Esophagus squamous epithelium (tissue), 4 donors: Measurements from ENCODE around the gene CHRNB4.

Source experiments
- CTCF ChIP-seq, 6 experiments: fragments of 450-650 bp in 4 of 6; fragments of 200-600 bp in 2 of 6; sonication (generic) in 2 of 6; IDR thresholded peaks; one replicate each; pipeline ENCODE4 v1.5.1; 2016 to 2019; ENCODE audit warnings: antibody characterized with exemption in 6 of 6, mild to moderate bottlenecking in 4 of 6, moderate library complexity in 4 of 6
- POLR2A ChIP-seq, 4 donors: fragments of 450-650 bp; IDR thresholded peaks; one replicate each; pipeline ENCODE4 v1.6.1; 2017; ENCODE audit warnings: antibody characterized with exemption in 4 of 4, mild to moderate bottlenecking in 4 of 4, moderate library complexity in 3 of 4

DNA sequence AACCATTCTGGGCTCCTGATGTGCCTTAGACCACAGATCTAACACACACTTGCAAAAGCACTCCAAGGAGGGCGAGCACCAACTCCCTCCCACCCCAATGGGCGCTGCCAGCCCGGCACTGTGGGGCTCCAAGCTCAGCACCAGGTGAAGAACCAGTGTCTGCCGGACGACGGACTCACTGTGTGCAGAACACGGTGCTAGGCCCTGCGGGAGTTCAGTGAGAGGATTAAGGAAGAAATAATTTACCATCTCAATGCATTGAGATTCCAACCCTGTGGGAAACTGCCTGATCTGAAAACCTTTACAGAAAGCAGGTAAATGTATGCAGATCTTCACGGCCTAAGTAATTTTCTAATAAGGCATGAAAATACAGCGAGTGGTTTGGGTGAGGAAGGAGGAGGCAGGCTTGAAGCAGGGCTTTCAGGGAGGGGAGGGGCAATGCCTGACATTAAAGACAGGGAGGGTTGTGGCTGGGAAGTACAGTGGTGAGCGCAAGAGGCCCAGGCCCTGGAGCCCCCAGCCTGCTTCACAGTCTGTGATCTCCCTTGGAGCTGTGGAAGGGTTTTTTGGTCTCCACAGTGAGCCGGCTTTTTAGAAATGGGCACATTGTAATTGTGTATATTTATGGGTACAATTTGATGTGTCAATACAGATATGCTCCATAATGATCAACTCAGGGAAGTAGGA, 35.6 kb upstream of the CHRNB4 start:
- TF ChIP-seq CTCF (IDR thresholded peaks at IDR 0.05) (no peak), POLR2A (IDR thresholded peaks at IDR 0.05) (no peak)
